Rectal smooth muscle tissue (tissue), 1 donor: Measurements from ENCODE around the gene TMEM9.

Experiments
- H3K27ac ChIP-seq: one replicate; pipeline ENCODE4 v1.7.0; 2013; ENCODE audit warnings: low read depth, low read length, inconsistent platforms
- H3K27me3 ChIP-seq: one replicate; pipeline ENCODE4 v1.7.0; 2013; ENCODE audit warnings: low read length; ENCODE audit not compliant: control insufficient read depth, insufficient read depth
- H3K36me3 ChIP-seq: one replicate; pipeline ENCODE4 v1.7.0; 2013; ENCODE audit warnings: low read length; ENCODE audit not compliant: control insufficient read depth, insufficient read depth
- H3K4me1 ChIP-seq: one replicate; pipeline ENCODE4 v1.7.0; 2013; ENCODE audit warnings: low read length; ENCODE audit not compliant: control insufficient read depth, insufficient read depth
- H3K4me3 ChIP-seq: one replicate; pipeline ENCODE4 v1.7.0; 2013; ENCODE audit warnings: low read length
- H3K9ac ChIP-seq: one replicate; pipeline ENCODE4 v1.7.0; 2013; ENCODE audit warnings: low read length

The TMEM9 gene

DNA sequence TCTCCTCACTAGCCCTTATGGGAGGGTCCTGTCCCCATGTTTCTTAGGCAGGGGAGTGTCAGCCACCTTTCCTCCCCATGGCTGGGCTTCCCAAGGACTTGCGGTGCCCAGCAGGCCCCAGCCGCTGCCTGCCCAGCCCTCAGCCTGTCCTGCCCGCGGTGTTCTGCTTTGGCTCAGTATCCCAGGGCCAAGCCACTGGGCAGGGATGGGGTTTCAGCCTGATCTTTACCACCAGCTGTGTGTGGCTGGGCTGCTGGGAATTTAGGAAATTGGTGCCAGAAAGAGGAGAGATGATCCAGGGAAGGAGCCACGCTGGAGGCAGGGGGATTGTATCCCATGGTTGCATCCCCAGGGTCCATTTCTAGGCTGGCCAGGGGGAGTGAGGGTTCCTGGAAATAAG is 29.5 kb upstream of the TMEM9 start:
- no peak overlapping the region for H3K27ac ChIP-seq
- no peak overlapping the region for H3K9ac ChIP-seq
- no peaks in the 10 kb centered on the region for H3K27me3 ChIP-seq
- H3K4me3 ChIP-seq, result no peak overlapping the region
- no peaks in the 10 kb centered on the region for H3K4me1 ChIP-seq
- H3K36me3 ChIP-seq, result no peaks in the 10 kb centered on the region

DNA sequence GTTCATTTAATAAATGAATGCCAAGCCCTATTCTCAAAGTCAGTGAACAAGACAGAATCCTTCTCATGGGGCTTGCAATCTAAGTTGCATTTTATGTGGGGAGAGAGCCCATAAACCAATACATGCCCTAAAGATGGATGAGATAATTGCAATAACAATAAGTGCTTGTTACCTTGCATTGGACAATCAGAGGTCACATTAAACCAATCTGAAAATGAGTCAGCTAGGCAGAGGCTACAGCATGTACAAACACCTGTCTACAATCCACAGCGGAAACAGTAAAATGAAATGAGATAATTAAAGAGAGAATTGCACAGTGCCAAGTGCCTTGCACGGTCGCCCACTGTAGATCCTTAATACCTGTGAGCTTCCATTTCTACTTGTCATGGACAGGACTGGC is 28.9 kb upstream of the TMEM9 start:
- Histone ChIP-seq H3K4me3 (no peak overlapping the region), H3K27me3 (no peaks in the 10 kb centered on the region)

GRCh38 chr1:201181726-201182125 is 27.5 kb upstream of the TMEM9 start:
- H3K36me3 ChIP-seq, result no peaks in the 10 kb centered on the region
- H3K4me1 ChIP-seq, result no peaks in the 10 kb centered on the region
- H3K27me3 ChIP-seq, result no peaks in the 10 kb centered on the region
- H3K9ac ChIP-seq, result no peak overlapping the region
- H3K4me3 ChIP-seq, result no peak overlapping the region
- no peak overlapping the region for H3K27ac ChIP-seq

More for the DNA sequence above, 28.9 kb upstream of the TMEM9 start:
- H3K27ac ChIP-seq, result no peak overlapping the region
- no peaks in the 10 kb centered on the region for H3K36me3 ChIP-seq
- no peak overlapping the region for H3K9ac ChIP-seq
- no peaks in the 10 kb centered on the region for H3K4me1 ChIP-seq

- no peaks in the 10 kb centered on the region for H3K4me1 ChIP-seq
These were observed 27.0 kb upstream of the TMEM9 start for GRCh38 chr1:201181323-201181722.

GRCh38 chr1:201180901-201181300 is 26.6 kb upstream of the TMEM9 start:
- Histone ChIP-seq H3K27ac (no peak overlapping the region), H3K4me1 (no peaks in the 10 kb centered on the region), H3K27me3 (no peaks in the 10 kb centered on the region), H3K9ac (no peak overlapping the region), H3K4me3 (no peak overlapping the region), H3K36me3 (no peaks in the 10 kb centered on the region)

More at GRCh38 chr1:201181323-201181722, 27.0 kb upstream of the TMEM9 start:
- Histone ChIP-seq H3K27me3 (no peaks in the 10 kb centered on the region), H3K27ac (no peak overlapping the region), H3K36me3 (no peaks in the 10 kb centered on the region), H3K9ac (no peak overlapping the region), H3K4me3 (no peak overlapping the region)

GRCh38 chr1:201180141-201180540 is 25.9 kb upstream of the TMEM9 start:
- Histone ChIP-seq H3K9ac (no peak overlapping the region), H3K4me1 (no peaks in the 10 kb centered on the region), H3K36me3 (no peaks in the 10 kb centered on the region), H3K27me3 (no peaks in the 10 kb centered on the region), H3K27ac (no peak overlapping the region), H3K4me3 (no peak overlapping the region)

DNA sequence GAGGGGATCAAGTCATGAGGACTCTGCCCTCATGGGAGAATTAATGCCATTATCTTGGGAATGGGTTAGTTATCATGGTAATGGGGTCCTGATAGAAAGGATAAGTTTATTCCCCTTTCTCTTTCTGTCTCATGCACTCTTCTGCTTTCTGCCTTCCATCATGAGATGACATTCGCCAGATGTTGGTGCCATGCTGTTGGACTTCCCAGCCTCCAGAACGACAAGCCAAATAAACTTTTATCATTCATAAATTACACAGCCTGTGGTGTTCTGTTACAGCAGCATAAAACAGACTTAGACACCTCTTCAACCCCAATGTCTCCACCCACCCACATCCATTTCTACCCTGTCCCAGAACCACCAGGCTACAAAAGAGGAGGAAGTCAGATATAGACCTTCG is 24.4 kb upstream of the TMEM9 start:
- H3K9ac ChIP-seq, result no peak overlapping the region
- no peaks in the 10 kb centered on the region for H3K4me1 ChIP-seq
- no peak overlapping the region for H3K27ac ChIP-seq
- H3K4me3 ChIP-seq, result no peak overlapping the region
- H3K27me3 ChIP-seq, result no peaks in the 10 kb centered on the region
- no peaks in the 10 kb centered on the region for H3K36me3 ChIP-seq

- Histone ChIP-seq H3K36me3 (no peaks in the 10 kb centered on the region), H3K27ac (no peak overlapping the region), H3K27me3 (no peaks in the 10 kb centered on the region), H3K9ac (no peak overlapping the region), H3K4me1 (no peaks in the 10 kb centered on the region), H3K4me3 (no peak overlapping the region)
These were observed 22.7 kb upstream of the TMEM9 start for GRCh38 chr1:201176940-201177339.

DNA sequence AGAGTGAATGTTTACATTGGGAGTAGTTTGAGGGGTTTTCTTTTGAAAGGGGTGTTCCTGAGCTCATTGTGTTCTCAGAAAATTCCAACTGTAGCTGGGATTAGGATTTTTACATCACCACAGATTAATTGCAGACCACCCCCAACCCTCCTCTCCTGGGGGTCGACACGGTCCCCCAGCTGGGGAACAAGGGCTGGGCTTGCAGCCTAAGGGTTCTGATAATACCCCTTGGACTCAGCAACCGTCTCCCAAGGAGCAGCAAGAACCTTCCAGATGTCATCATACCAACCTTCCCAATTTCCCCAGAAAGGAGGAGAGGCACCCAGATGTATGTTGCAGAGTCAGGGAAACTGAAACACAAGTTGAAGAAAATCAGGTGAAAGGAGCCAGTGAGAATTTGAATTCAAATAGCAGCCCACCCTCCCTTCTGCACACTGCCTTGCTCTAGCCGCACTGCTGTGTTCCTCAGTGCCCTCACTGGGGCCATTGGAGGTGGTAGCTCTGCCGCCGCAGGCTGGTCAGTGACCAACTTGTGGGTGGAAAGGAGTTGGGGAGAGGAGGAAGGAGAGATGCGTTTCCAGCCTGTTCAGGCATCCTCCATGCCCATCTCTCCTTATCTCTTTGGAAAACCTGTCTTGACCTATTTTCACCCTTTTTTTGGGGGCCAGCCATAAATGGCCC is 21.7 kb upstream of the TMEM9 start:
- H3K4me1 ChIP-seq, result peaks cover 4% of the 10 kb centered on the region
- no peak overlapping the region for H3K4me3 ChIP-seq
- no peak overlapping the region for H3K27ac ChIP-seq
- no peaks in the 10 kb centered on the region for H3K27me3 ChIP-seq
- H3K36me3 ChIP-seq, result no peaks in the 10 kb centered on the region
- H3K9ac ChIP-seq, result no peak overlapping the region

DNA sequence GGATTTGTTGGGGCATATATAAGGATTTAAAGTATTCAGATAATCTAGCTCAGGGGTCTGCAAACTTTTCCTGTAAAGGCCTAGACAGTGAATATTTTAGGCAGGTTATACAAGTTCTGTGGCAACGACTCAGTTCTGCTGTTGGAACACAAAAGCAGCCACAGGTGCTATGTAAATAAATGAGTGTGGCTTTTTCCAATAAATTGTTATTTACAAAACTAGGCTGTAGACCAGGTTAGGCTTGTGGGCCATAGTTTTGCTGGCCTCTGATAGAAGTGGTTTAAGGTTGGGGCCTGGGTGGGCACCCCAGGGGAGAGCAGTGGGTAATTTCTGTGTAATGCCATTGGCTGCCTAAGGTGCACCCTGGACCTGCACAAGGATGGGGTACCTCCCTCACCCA is 19.5 kb upstream of the TMEM9 start:
- H3K27me3 ChIP-seq, result no peaks in the 10 kb centered on the region
- peaks cover 4% of the 10 kb centered on the region for H3K4me1 ChIP-seq
- no peak overlapping the region for H3K9ac ChIP-seq
- H3K4me3 ChIP-seq, result no peak overlapping the region
- H3K27ac ChIP-seq, result no peak overlapping the region
- no peaks in the 10 kb centered on the region for H3K36me3 ChIP-seq

DNA sequence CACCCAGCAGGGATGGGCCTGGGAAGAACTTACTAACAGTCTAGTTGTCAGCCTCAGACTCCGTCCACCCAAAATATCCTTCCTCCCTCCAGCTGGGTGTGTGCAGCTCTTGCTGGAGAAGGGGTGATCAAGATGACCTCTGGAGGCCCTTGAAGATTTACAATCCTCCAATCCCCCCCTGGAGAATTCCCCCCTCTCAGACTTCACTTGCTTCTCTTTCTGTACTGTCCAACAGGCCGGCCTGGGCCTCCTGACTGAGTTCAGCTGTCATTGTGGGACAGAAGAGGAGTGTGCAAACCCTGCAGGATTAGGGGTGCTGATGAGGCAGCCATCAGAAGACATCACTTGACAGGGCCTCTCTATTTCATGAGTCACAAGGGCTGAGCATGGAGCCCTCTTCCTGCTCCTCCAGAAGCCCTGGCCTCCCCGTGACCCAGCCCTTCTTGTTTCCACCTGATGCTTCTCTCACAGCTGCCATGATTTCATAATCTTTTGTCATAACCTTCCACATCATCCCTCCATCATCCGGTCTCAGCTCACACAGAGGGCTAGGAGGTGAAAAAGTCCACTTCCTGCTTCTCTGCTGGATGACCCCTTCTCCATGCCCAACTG is 18.8 kb upstream of the TMEM9 start:
- Histone ChIP-seq H3K27ac (no peak overlapping the region), H3K4me3 (no peak overlapping the region), H3K9ac (no peak overlapping the region), H3K4me1 (peaks cover 4% of the 10 kb centered on the region), H3K36me3 (no peaks in the 10 kb centered on the region), H3K27me3 (no peaks in the 10 kb centered on the region)

GRCh38 chr1:201172326-201172725 is 18.1 kb upstream of the TMEM9 start:
- no peak overlapping the region for H3K27ac ChIP-seq
- no peaks in the 10 kb centered on the region for H3K27me3 ChIP-seq
- peaks cover 4% of the 10 kb centered on the region for H3K4me1 ChIP-seq
- no peak overlapping the region for H3K9ac ChIP-seq
- no peaks in the 10 kb centered on the region for H3K36me3 ChIP-seq
- H3K4me3 ChIP-seq, result no peak overlapping the region
